Peyer's patch (tissue), 4 donors: ENCODE data around the gene UBAC1. TPM values are rescaled to one million over a fixed set of nuclear protein-coding genes. Genes with fewer than 3 reads are reported as not detected.

Experiments
- DNase-seq, 3 donors: peaks; one replicate each; pipeline ENCODE4 v3.0.0-alpha.2; 2017 to 2019
- H3K27ac ChIP-seq, 4 donors: fragments of 200-600 bp; sonication (generic); one replicate each; pipeline ENCODE4 v1.5.1; 2016 to 2019
- H3K27me3 ChIP-seq, 2 donors: fragments of 200-600 bp; sonication (generic); one replicate each; pipeline ENCODE4 v1.5.1; 2019
- H3K36me3 ChIP-seq, 3 donors: fragments of 200-600 bp; sonication (generic); one replicate each; pipeline ENCODE4 v1.5.1; 2016 to 2019
- H3K4me1 ChIP-seq, 4 donors: fragments of 200-600 bp; sonication (generic); one replicate each; pipeline ENCODE4 v1.5.1; 2016 to 2019
- H3K4me3 ChIP-seq, 4 donors: fragments of 200-600 bp; sonication (generic); 1 replicate in 3 of 4; 2 replicates in 1 of 4; pipeline ENCODE4 v1.5.1; 2016 to 2019; ENCODE audit warnings: mild to moderate bottlenecking in 1 of 4
- H3K9me3 ChIP-seq, 4 donors: fragments of 200-600 bp; sonication (generic); one replicate each; pipeline ENCODE4 v1.5.1; 2016 to 2019; ENCODE audit warnings: mild to moderate bottlenecking in 1 of 4
- CTCF ChIP-seq, 6 experiments: fragments of 450-650 bp in 4 of 6; fragments of 200-600 bp in 2 of 6; sonication (generic) in 1 of 6; IDR thresholded peaks; one replicate each; pipeline ENCODE4 v1.5.1; 2017 to 2019; ENCODE audit warnings: antibody characterized with exemption in 6 of 6, mild to moderate bottlenecking in 3 of 6, moderate library complexity in 1 of 6
- POLR2A ChIP-seq, 2 donors: fragments of 450-650 bp; IDR thresholded peaks; one replicate each; pipeline ENCODE4 v1.5.1; 2017; ENCODE audit warnings: antibody characterized with exemption in 2 of 2, mild to moderate bottlenecking in 2 of 2, moderate library complexity in 2 of 2
- total RNA-seq, 4 donors: library from RNA; depleted of rRNA; stranded (reverse); fragments of >200 nt; gene quantifications; one replicate each; pipeline ENCODE4 v1.1.0, GENCODE V29; 2016

UBAC1 gene
- total RNA-seq, 4 donors from 2014 or later = 23.1 to 64.3 (median 43.9) TPM

DNA sequence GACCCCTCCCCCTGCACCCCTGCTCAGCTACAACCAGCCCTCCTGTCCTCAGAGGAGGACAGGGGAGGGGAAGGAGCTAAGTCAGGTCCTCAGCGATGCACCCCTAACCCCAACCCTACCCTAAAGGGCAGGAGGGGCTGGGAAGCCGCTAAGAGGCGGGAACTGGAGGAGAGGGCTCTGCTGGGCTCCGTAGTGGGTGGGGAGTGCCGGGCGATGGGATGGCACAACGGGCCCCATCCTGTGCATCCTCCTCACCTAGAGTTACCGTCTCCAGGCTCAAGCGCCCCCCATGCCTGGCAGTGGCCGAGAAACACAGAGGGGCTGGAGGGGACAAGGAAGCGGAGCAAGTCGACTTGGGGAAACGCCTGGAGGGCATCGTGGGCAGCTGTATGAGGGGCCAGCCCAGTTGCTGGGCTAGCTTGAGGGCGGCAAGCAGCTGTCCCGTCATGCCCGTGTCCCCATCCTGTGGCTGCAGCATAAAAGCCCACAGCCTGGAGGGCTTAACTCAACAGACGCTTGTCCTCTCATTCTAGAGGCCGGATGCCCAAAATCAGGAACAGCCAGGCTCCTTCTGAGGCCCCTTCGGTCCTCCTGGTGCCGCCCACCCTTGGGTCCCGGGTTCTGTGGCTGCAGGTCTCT lies 23.0 kb upstream of the UBAC1 start:
- no peaks in the 10 kb centered on the region for H3K9me3 ChIP-seq
- TF ChIP-seq POLR2A (IDR thresholded peaks at IDR 0.05) = no peak
- no peak for TF ChIP-seq CTCF (IDR thresholded peaks at IDR 0.05)
- H3K27ac ChIP-seq = no peak overlapping the region
- H3K27me3 ChIP-seq = no peaks in the 10 kb centered on the region
- no peak for DNase-seq
- H3K36me3 ChIP-seq = no peaks in the 10 kb centered on the region
- no peaks in the 10 kb centered on the region for H3K4me1 ChIP-seq
- H3K4me3 ChIP-seq = no peak overlapping the region

DNA sequence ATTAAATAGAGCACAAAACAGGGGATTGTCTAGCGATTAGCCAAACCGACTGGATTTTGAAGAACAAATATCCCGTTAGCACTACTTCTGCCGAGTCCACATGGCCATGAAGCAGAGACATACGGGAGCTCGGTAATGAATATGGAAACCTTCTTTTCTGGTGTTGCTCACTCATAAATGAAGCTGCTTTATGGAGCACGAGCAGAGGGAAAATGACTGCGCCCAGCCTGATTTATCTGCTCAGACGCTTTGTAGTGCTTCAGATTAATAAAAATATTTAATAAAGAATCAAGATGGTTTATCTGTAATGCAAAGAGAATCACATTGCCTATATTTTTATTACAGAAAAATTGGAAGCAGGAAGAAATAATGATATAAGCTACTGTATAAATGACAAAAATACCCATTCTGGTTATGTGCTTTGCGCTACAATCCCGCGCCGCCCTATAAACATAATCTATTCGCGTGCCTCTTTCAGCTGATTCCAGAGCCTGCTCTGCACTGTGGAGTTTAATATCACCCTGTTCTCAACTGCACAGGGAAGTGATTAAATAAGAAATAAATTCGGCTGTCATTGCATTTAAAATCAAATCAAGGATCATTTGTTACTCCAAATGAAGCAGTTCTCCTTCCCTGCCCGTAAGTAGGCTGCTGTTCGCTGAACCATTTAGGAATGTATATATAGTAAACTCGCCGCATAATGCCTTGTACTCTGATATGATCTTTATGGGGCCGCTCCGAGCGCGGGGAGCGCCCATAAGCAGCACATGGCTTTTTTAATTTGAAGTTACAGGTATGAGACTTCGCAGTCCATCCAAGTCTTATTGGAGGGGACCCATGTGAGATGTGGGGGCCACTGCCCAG lies 22.3 kb upstream of the UBAC1 start:
- no peak for TF ChIP-seq CTCF (IDR thresholded peaks at IDR 0.05)
- TF ChIP-seq POLR2A (IDR thresholded peaks at IDR 0.05) = no peak
- Histone ChIP-seq H3K27me3 (no peaks in the 10 kb centered on the region), H3K36me3 (no peaks in the 10 kb centered on the region), H3K4me3 (no peak overlapping the region), H3K27ac (no peak overlapping the region), H3K4me1 (no peaks in the 10 kb centered on the region), H3K9me3 (no peaks in the 10 kb centered on the region)
- DNase-seq = no peak

GRCh38 chr9:135982499-135983207 lies 21.5 kb upstream of the UBAC1 start:
- Histone ChIP-seq H3K27me3 (no peaks in the 10 kb centered on the region), H3K4me3 (no peak overlapping the region)
- DNase-seq = no peak

GRCh38 chr9:135980926-135981630 lies 19.9 kb upstream of the UBAC1 start:
- H3K36me3 ChIP-seq = no peaks in the 10 kb centered on the region
- no peak overlapping the region for H3K27ac ChIP-seq
- no peak for DNase-seq
- H3K9me3 ChIP-seq = no peaks in the 10 kb centered on the region
- H3K4me3 ChIP-seq = no peak overlapping the region
- no peaks in the 10 kb centered on the region for H3K27me3 ChIP-seq
- H3K4me1 ChIP-seq = no peaks in the 10 kb centered on the region
- TF ChIP-seq POLR2A (IDR thresholded peaks at IDR 0.05) = no peak
- no peak for TF ChIP-seq CTCF (IDR thresholded peaks at IDR 0.05)

More at GRCh38 chr9:135982499-135983207, 21.5 kb upstream of the UBAC1 start:
- no peaks in the 10 kb centered on the region for H3K4me1 ChIP-seq
- TF ChIP-seq POLR2A (IDR thresholded peaks at IDR 0.05) = no peak
- no peak for TF ChIP-seq CTCF (IDR thresholded peaks at IDR 0.05)
- H3K9me3 ChIP-seq = no peaks in the 10 kb centered on the region
- no peaks in the 10 kb centered on the region for H3K36me3 ChIP-seq
- H3K27ac ChIP-seq = no peak overlapping the region

DNA sequence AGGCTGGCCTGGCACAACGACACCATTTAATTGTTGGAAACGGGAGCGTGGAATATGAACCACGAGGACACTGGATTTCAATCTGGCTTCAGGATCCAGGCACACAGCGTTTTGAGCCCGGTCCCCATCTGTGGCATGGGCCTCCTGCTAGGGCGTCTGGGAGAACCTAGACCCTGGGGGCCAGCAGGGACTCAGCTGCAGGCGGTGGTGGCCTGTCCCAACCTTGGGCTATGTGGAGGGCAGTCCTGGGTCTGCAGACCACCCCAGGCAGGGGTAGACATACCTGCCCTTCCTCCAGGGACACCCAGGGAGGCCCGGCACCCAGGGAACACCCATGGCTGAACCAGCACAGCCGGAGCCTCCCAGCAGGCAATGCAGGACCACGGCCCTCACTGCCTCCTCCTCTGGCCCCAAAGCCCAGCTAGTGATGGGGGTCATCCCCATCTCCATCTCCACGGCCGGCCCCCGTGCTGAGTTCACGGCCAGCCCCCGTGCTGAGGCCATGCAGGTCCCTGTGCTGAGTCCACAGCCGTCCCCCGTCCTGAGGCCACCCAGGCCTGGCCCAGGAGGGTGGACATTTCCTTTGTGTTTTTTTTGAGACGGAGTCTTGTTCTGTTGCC lies 18.5 kb upstream of the UBAC1 start:
- TF ChIP-seq CTCF (IDR thresholded peaks at IDR 0.05) (no peak), POLR2A (IDR thresholded peaks at IDR 0.05) (no peak)
- no peak overlapping the region for H3K27ac ChIP-seq
- DNase-seq = no peak
- no peaks in the 10 kb centered on the region for H3K4me1 ChIP-seq
- no peak overlapping the region for H3K4me3 ChIP-seq
- H3K36me3 ChIP-seq = no peaks in the 10 kb centered on the region
- H3K27me3 ChIP-seq = no peaks in the 10 kb centered on the region
- no peaks in the 10 kb centered on the region for H3K9me3 ChIP-seq
